ENCODE results near the gene IQGAP2.

Gene IQGAP2

DNA sequence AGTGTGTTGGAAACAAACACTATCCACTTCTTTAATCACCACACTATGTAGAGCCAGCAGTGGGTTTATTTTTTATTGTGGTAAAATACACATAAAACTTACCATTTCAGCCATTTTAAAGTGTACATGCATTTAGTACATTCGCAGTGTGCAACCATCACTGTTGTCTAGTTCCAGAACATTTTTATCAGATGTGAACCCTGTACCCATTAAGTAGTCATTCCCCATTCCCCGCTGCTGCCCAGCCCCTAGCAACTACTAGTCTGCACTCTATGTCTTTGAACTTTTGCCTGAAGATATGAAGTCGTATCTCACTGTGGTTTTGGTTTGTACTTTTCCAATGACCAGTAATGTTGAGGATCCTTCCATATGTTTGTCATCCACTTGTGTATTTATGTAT is 282.6 kb downstream of the IQGAP2 start:
- TF ChIP-seq POLR2AphosphoS5 (IDR thresholded peaks at IDR 0.05; ENCODE audit: borderline replicate concordance, low read depth, low read length), result no peak
- no peak for TF ChIP-seq EZH2 (IDR thresholded peaks at IDR 0.05)
- TF ChIP-seq FOXP2 (optimal IDR thresholded peaks at IDR 0.05; ENCODE audit: control extremely low read depth, extremely low read length, insufficient read depth), result no peak
- Histone ChIP-seq H3K9me3 (ENCODE audit: low read depth, low read length) (no peaks in the 10 kb centered on the region; the same call in 1 of the 2 replicates), H3K36me3 (ENCODE audit: insufficient read depth, low read length) (peaks cover 13% of the 10 kb centered on the region), H3K27ac (no peak overlapping the region), H3K4me3 (no peak overlapping the region), H3K9ac (ENCODE audit: insufficient read length) (no peak overlapping the region)
- DNase-seq (ENCODE audit: low read depth, low spot score), result no peak

GRCh38 chr5:76688212-76688611 is 285.1 kb downstream of the IQGAP2 start:
- no peaks in the 10 kb centered on the region; the same call in 1 of the 2 replicates for H3K9me3 ChIP-seq (ENCODE audit: low read depth, low read length)

GRCh38 chr5:76688836-76689235 is 285.8 kb downstream of the IQGAP2 start:
- Histone ChIP-seq H3K9ac (ENCODE audit: insufficient read length) (no peak overlapping the region), H3K4me3 (no peak overlapping the region), H3K9me3 (ENCODE audit: low read depth, low read length) (no peaks in the 10 kb centered on the region; the same call in 1 of the 2 replicates), H3K27ac (peak overlapping the region; percentile 21; the same call in 1 of the 2 replicates), H3K36me3 (ENCODE audit: insufficient read depth, low read length) (peaks cover 22% of the 10 kb centered on the region)
- no peak for DNase-seq (ENCODE audit: low read depth, low spot score)
- TF ChIP-seq POLR2AphosphoS5 (IDR thresholded peaks at IDR 0.05; ENCODE audit: borderline replicate concordance, low read depth, low read length), result no peak

More at GRCh38 chr5:76688212-76688611, 285.1 kb downstream of the IQGAP2 start:
- DNase-seq (ENCODE audit: low read depth, low spot score), result no peak
- Histone ChIP-seq H3K9ac (ENCODE audit: insufficient read length) (no peak overlapping the region), H3K36me3 (ENCODE audit: insufficient read depth, low read length) (peaks cover 19% of the 10 kb centered on the region), H3K27ac (no peak overlapping the region), H3K4me3 (no peak overlapping the region)
- TF ChIP-seq EZH2 (IDR thresholded peaks at IDR 0.05) (no peak), POLR2AphosphoS5 (IDR thresholded peaks at IDR 0.05; ENCODE audit: borderline replicate concordance, low read depth, low read length) (no peak), FOXP2 (optimal IDR thresholded peaks at IDR 0.05; ENCODE audit: control extremely low read depth, extremely low read length, insufficient read depth) (no peak)

GRCh38 chr5:76689321-76690036 is 286.4 kb downstream of the IQGAP2 start:
- Histone ChIP-seq H3K4me3 (peak overlapping the region; percentile 6; the same call in 1 of the 2 replicates), H3K9me3 (ENCODE audit: low read depth, low read length) (no peaks in the 10 kb centered on the region; the same call in 1 of the 2 replicates), H3K36me3 (ENCODE audit: insufficient read depth, low read length) (peaks cover 22% of the 10 kb centered on the region), H3K9ac (ENCODE audit: insufficient read length) (no peak overlapping the region), H3K27ac (no peak overlapping the region; the same call in 1 of the 2 replicates)
- TF ChIP-seq EZH2 (IDR thresholded peaks at IDR 0.05) (no peak), POLR2AphosphoS5 (IDR thresholded peaks at IDR 0.05; ENCODE audit: borderline replicate concordance, low read depth, low read length) (peak; percentile 88; the same call in 1 of the 2 replicates)
- peak; percentile 84 for DNase-seq (ENCODE audit: low read depth, low spot score)

DNA sequence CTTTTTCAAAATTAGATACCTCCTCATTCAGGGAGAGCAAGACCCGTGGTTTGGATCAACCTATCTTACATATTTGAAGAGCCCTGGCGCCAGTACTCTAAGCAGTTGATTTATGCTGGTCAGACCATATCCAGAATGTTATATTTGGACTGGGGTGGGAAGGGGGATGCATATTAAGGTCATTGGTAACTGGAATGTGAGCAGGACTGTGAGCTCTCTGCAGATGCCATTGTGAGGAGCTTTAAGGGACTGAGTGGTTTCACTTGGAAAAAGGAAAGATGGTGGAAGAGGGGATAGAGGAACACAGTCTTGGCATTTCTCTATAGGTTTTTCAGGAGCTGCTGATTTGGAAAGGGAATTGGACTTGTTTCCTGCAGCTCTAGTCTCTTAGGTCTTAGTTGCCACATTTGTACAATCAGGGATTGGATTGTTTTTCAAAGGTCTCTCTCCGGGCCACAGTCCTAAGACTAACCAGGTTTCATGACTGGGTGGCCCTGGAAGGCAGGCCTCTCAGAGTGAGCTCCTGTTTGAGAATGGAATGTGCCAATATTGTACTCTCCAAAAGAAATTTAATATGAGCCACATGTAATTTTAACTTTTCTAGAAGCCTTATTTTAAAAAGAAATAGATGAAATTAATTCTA is 287.1 kb downstream of the IQGAP2 start:
- no peak overlapping the region; the same call in 1 of the 2 replicates for H3K27ac ChIP-seq

GRCh38 chr5:76690704-76691466 is 287.8 kb downstream of the IQGAP2 start:
- no peak overlapping the region for H3K27ac ChIP-seq
- no peak for DNase-seq (ENCODE audit: low read depth, low spot score)
- no peak overlapping the region for H3K4me3 ChIP-seq
- H3K9me3 ChIP-seq (ENCODE audit: low read depth, low read length), result no peaks in the 10 kb centered on the region; the same call in 1 of the 2 replicates
- H3K9ac ChIP-seq (ENCODE audit: insufficient read length), result no peak overlapping the region
- peaks cover 27% of the 10 kb centered on the region for H3K36me3 ChIP-seq (ENCODE audit: insufficient read depth, low read length)
- no peak for TF ChIP-seq POLR2AphosphoS5 (IDR thresholded peaks at IDR 0.05; ENCODE audit: borderline replicate concordance, low read depth, low read length)
- no peak for TF ChIP-seq EZH2 (IDR thresholded peaks at IDR 0.05)

More for the DNA sequence above, 287.1 kb downstream of the IQGAP2 start:
- no peaks in the 10 kb centered on the region; the same call in 1 of the 2 replicates for H3K9me3 ChIP-seq (ENCODE audit: low read depth, low read length)
- peak overlapping the region; percentile 6; the same call in 1 of the 2 replicates for H3K4me3 ChIP-seq
- TF ChIP-seq POLR2AphosphoS5 (IDR thresholded peaks at IDR 0.05; ENCODE audit: borderline replicate concordance, low read depth, low read length) (no peak), EZH2 (IDR thresholded peaks at IDR 0.05) (no peak), FOXP2 (optimal IDR thresholded peaks at IDR 0.05; ENCODE audit: control extremely low read depth, extremely low read length, insufficient read depth) (no peak)
- no peak overlapping the region for H3K9ac ChIP-seq (ENCODE audit: insufficient read length)
- peaks cover 22% of the 10 kb centered on the region for H3K36me3 ChIP-seq (ENCODE audit: insufficient read depth, low read length)
- no peak for DNase-seq (ENCODE audit: low read depth, low spot score)

DNA sequence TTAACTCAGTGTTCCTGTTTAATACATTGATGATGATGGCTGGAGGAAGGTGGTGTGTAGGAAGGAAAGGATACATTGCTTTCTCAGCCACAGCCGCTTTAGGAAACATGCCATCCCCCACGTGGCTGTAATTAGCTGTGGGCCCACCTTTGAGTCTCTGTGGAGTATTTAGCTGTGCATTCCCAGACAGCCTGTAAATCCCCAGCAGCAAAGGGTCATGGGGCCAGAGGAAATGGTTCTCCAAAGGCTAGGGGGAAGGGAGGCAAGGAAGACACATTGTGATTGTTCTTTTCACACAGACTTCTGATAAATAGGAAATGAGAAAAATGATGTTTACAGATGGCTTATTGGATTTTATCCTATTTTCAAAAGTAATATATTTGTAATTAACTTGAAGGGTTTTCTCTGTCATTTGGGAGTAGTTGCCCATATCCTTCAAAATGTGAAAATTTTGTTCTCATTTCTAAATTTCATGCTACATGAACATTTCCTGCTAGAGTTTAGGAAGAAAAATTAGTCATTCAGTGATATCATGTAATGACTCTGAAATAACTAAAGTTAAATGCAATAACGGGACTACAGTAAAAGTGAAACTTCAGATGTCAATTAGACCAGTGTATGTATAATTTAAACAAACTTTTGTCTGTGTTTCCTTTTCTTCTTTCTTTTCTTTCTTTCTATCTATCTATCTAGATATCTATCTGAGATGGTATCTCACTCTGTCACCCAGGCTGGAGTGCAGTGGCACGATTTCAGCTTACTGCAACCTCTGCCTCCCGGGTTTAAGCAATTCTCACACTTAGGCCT is 288.6 kb downstream of the IQGAP2 start:
- Histone ChIP-seq H3K9me3 (ENCODE audit: low read depth, low read length) (no peaks in the 10 kb centered on the region; the same call in 1 of the 2 replicates), H3K4me3 (no peak overlapping the region), H3K27ac (no peak overlapping the region), H3K9ac (ENCODE audit: insufficient read length) (no peak overlapping the region), H3K36me3 (ENCODE audit: insufficient read depth, low read length) (peaks cover 28% of the 10 kb centered on the region)
- no peak for DNase-seq (ENCODE audit: low read depth, low spot score)
- TF ChIP-seq POLR2AphosphoS5 (IDR thresholded peaks at IDR 0.05; ENCODE audit: borderline replicate concordance, low read depth, low read length) (no peak), EZH2 (IDR thresholded peaks at IDR 0.05) (no peak), FOXP2 (optimal IDR thresholded peaks at IDR 0.05; ENCODE audit: control extremely low read depth, extremely low read length, insufficient read depth) (no peak)
